ENCODE measurements around the gene GUCY1B1.

GUCY1B1 gene

GRCh38 chr4:155800685-155801343 is 42.0 kb downstream of the GUCY1B1 start:
- DNase-seq, result no peak

GRCh38 chr4:155802190-155802959 is 43.6 kb downstream of the GUCY1B1 start:
- DNase-seq, result no peak

GRCh38 chr4:155805016-155805415 is 46.2 kb downstream of the GUCY1B1 start:
- no peak for DNase-seq

GRCh38 chr4:155807021-155807420 is 48.2 kb downstream of the GUCY1B1 start:
- DNase-seq, result no peak

GRCh38 chr4:155809835-155810234 is 51.0 kb downstream of the GUCY1B1 start:
- no peak for DNase-seq

- no peak for DNase-seq
Measured at GRCh38 chr4:155811083-155811482, 52.3 kb downstream of the GUCY1B1 start.

- no peak for DNase-seq
Measured at GRCh38 chr4:155818639-155819038, 59.8 kb downstream of the GUCY1B1 start.

GRCh38 chr4:155819066-155819465 is 60.2 kb downstream of the GUCY1B1 start:
- no peak for DNase-seq

- DNase-seq, result no peak
Measured at GRCh38 chr4:155820887-155821518, 62.2 kb downstream of the GUCY1B1 start.

GRCh38 chr4:155822572-155822971 is 63.8 kb downstream of the GUCY1B1 start:
- DNase-seq, result no peak

- DNase-seq, result no peak
Measured at GRCh38 chr4:155828628-155829027, 69.8 kb downstream of the GUCY1B1 start.

GRCh38 chr4:155832664-155833063 is 73.8 kb downstream of the GUCY1B1 start:
- no peak for DNase-seq

GRCh38 chr4:155837203-155837796 is 78.5 kb downstream of the GUCY1B1 start:
- DNase-seq, result no peak

GRCh38 chr4:155842080-155842479 is 83.3 kb downstream of the GUCY1B1 start:
- no peak for DNase-seq

- DNase-seq, result no peak
Measured at GRCh38 chr4:155846929-155847328, 88.1 kb downstream of the GUCY1B1 start.

GRCh38 chr4:155849042-155849441 is 90.2 kb downstream of the GUCY1B1 start:
- no peak for DNase-seq

- DNase-seq, result no peak
Measured at GRCh38 chr4:155853189-155853588, 94.4 kb downstream of the GUCY1B1 start.

- no peak for DNase-seq
Measured at GRCh38 chr4:155854582-155855226, 95.9 kb downstream of the GUCY1B1 start.

GRCh38 chr4:155855897-155856296 is 97.1 kb downstream of the GUCY1B1 start:
- DNase-seq, result no peak

Measured in DMS79 (cell line).